GM12878 (cell line): ENCODE results near the gene ATP2A3. TPM values are rescaled to one million over a fixed set of nuclear protein-coding genes. Genes with fewer than 3 reads are reported as not detected.

Experiments
- ATF7 ChIP-seq: fragments of 450-650 bp; IDR thresholded peaks from 2 replicates; pipeline ENCODE4 v1.6.1; 2016; ENCODE audit warnings: low read depth, mild to moderate bottlenecking
- CEBPB ChIP-seq, 2 experiments: fragments of 150-350 bp in 1 of 2; IDR thresholded peaks; 2 replicates each; pipeline ENCODE4 v1.6.1; 2012 to 2014; ENCODE audit warnings: low read depth in 2 of 2, low read length in 2 of 2, borderline replicate concordance in 1 of 2, inconsistent platforms in 1 of 2
- EED ChIP-seq: sonication (generic); IDR thresholded peaks from 2 replicates; pipeline ENCODE4 v1.6.1; 2016; ENCODE audit warnings: antibody characterized with exemption, low read depth
- ETV6 ChIP-seq, 2 experiments: fragments of 450-650 bp in 1 of 2; IDR thresholded peaks in 1 of 2; conservative IDR thresholded peaks in 1 of 2; 2 replicates each; pipeline ENCODE4 v1.6.1; 2014; ENCODE audit warnings: antibody characterized with exemption in 1 of 2, borderline replicate concordance in 1 of 2, low read depth in 1 of 2, mild to moderate bottlenecking in 1 of 2, moderate library complexity in 1 of 2
- KAT2A ChIP-seq: conservative IDR thresholded peaks from 2 replicates; pipeline ENCODE4 v1.6.1; 2011; ENCODE audit warnings: low read depth, low read length; ENCODE audit not compliant: control insufficient read depth
- MEF2A ChIP-seq: IDR thresholded peaks from 2 replicates; pipeline ENCODE4 v1.6.1; 2011; ENCODE audit warnings: low read depth, mild to moderate bottlenecking, low read length, moderate library complexity; ENCODE audit not compliant: insufficient read depth
- MYB ChIP-seq: fragments of 150-350 bp; IDR thresholded peaks from 2 replicates; pipeline ENCODE4 v1.6.1; 2014; ENCODE audit warnings: mild to moderate bottlenecking, low read depth, low read length, borderline replicate concordance
- MYC ChIP-seq: IDR thresholded peaks from 2 replicates; pipeline ENCODE4 v1.6.1; 2011; ENCODE audit warnings: mild to moderate bottlenecking, low read length, moderate library complexity, inconsistent platforms; ENCODE audit not compliant: insufficient read depth, insufficient replicate concordance, insufficient read length, severe bottlenecking
- PML ChIP-seq: IDR thresholded peaks from 2 replicates; pipeline ENCODE4 v1.6.1; 2012; ENCODE audit warnings: low read length, inconsistent platforms
- POU2F2 ChIP-seq: IDR thresholded peaks from 3 replicates; pipeline ENCODE4 v1.6.1; 2011; ENCODE audit warnings: low read depth, mild to moderate bottlenecking, low read length, borderline replicate concordance
- RB1 ChIP-seq: fragments of 450-650 bp; formaldehyde crosslinking; IDR thresholded peaks from 2 replicates; pipeline ENCODE4 v1.6.1; 2017; ENCODE audit warnings: mild to moderate bottlenecking, borderline replicate concordance
- RFX5 ChIP-seq: IDR thresholded peaks from 2 replicates; pipeline ENCODE4 v1.6.1; 2011; ENCODE audit warnings: low read depth, low read length, improper control_type of control experiment
- SIX5 ChIP-seq: IDR thresholded peaks from 2 replicates; pipeline ENCODE4 v1.6.1; 2011; ENCODE audit warnings: mild to moderate bottlenecking, low read depth, low read length, moderate library complexity; ENCODE audit not compliant: severe bottlenecking
- SUPT20H ChIP-seq: IDR thresholded peaks from 2 replicates; pipeline ENCODE4 v1.6.1; 2011; ENCODE audit warnings: low read depth, mild to moderate bottlenecking, low read length, moderate library complexity, borderline replicate concordance; ENCODE audit not compliant: control insufficient read depth
- TARDBP ChIP-seq: IDR thresholded peaks from 2 replicates; pipeline ENCODE4 v1.6.1; 2016; ENCODE audit warnings: borderline replicate concordance
- YY1 ChIP-seq: IDR thresholded peaks from 2 replicates; pipeline ENCODE4 v1.6.1; 2011; ENCODE audit warnings: low read depth, mild to moderate bottlenecking, low read length
- ZSCAN29 ChIP-seq: fragments of 450-650 bp; IDR thresholded peaks from 2 replicates; pipeline ENCODE4 v1.6.1; 2017; ENCODE audit warnings: mild to moderate bottlenecking, moderate library complexity
- polyA plus RNA-seq, 11 experiments: library from polyadenylated mRNA; depleted of rRNA in 4 of 11; unstranded in 6 of 11; stranded (reverse) in 5 of 11; fragments of >200 nt; fragmentation: Nextera tagmentation in 4 of 11; fragmentation: Illumina TruSeq in 1 of 11; extraction: Ambion mirVana in 4 of 11; extraction: Trizol in 1 of 11; gene quantifications; 1 replicate in 1 of 11; 2 replicates in 10 of 11; pipeline versions ENCODE4 v1.2.1 to v1.2.3, GENCODE V29; 2011 to 2016; ENCODE audit warnings: inconsistent platforms in 2 of 11, missing spikeins in 2 of 11, low read depth in 1 of 11
- total RNA-seq, 4 experiments: library from RNA; depleted of rRNA in 3 of 4; stranded (reverse); fragments of >200 nt in 3 of 4; fragmentation: Illumina TruSeq in 1 of 4; extraction: Trizol in 1 of 4; gene quantifications; 2 replicates each; pipeline versions ENCODE4 v1.2.1 to v1.2.3, GENCODE V29; 2013 to 2021
- TF ChIP-seq, protein P1 (sequence below): fragments of 450-650 bp; IDR thresholded peaks from 2 replicates; pipeline ENCODE4 v1.6.1; 2018; ENCODE audit warnings: borderline replicate concordance, mild to moderate bottlenecking; ENCODE audit not compliant: partially characterized antibody
- TF ChIP-seq, protein P2 (sequence below): fragments of 150-350 bp; IDR thresholded peaks from 2 replicates; pipeline ENCODE4 v1.6.1; 2016; ENCODE audit warnings: low read depth, low read length
- TF ChIP-seq, protein P3 (sequence below): IDR thresholded peaks from 2 replicates; pipeline ENCODE4 v1.6.1; 2012; ENCODE audit warnings: low read depth, low read length, improper control_type of control experiment
- TF ChIP-seq, protein P4 (sequence below): IDR thresholded peaks from 2 replicates; pipeline ENCODE4 v1.6.1; 2012; ENCODE audit warnings: low read length, inconsistent platforms

ATP2A3 gene
- total and polyA plus RNA-seq, 10 of the 15 experiments (the other 5 are each of a cell fraction or from before 2014, with no cell fraction given): 1.0 to 99.2 (median 37.9) TPM

DNA sequence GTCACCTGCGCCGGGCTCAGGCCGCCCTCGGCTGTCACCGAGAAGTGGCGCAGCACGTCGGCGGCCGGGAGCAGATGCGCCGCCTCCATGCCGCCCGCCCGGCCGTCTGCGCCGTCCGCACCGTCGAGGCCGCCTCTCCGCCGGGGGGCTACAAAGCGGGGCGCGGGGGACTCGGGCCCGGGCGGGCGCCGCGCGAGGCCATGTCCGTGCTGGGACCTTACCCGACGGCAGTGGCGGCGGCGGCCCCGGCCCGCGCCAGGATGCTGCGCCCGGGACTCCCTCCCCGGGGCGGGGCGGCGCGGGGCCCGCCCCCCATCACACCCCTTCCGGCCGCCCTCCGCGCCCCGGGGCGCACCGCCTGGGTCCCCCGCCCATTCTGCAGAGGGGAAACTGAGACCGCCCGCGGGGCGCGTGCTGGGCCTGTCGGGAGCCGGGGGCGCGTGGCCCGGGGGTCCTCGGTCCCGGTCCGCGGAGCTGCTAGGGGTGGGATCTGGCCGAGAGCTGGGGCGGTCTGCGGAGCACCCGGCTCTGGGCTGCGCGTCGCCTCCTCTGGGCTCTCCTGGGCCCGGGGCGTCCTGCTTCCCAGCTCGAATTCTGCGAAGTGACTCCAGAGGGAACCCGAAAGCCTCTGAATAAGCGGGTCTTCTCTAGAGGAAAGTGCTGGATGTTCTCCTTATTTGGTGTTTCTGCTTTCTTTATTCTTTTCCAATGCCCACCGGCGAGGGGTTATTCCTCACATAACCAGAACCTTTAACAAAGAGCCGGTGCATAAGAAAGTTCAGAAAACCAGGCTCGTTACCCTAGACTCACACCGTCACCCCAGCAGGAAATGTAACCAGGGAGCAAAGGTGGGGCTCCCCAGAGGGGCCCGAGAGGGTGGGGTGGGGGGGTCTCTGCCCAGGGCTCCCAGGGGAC is at the start of gene ATP2A3 (continued):
- TF ChIP-seq, protein P1, sequence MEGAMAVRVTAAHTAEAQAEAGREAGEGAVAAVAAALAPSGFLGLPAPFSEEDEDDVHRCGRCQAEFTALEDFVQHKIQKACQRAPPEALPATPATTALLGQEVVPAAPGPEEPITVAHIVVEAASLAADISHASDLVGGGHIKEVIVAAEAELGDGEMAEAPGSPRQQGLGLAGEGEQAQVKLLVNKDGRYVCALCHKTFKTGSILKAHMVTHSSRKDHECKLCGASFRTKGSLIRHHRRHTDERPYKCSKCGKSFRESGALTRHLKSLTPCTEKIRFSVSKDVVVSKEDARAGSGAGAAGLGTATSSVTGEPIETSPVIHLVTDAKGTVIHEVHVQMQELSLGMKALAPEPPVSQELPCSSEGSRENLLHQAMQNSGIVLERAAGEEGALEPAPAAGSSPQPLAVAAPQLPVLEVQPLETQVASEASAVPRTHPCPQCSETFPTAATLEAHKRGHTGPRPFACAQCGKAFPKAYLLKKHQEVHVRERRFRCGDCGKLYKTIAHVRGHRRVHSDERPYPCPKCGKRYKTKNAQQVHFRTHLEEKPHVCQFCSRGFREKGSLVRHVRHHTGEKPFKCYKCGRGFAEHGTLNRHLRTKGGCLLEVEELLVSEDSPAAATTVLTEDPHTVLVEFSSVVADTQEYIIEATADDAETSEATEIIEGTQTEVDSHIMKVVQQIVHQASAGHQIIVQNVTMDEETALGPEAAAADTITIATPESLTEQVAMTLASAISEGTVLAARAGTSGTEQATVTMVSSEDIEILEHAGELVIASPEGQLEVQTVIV: no peak
- no peak for TF ChIP-seq ATF7
- TF ChIP-seq SIX5: no peak
- TF ChIP-seq YY1: no peak
- TF ChIP-seq, protein P2, sequence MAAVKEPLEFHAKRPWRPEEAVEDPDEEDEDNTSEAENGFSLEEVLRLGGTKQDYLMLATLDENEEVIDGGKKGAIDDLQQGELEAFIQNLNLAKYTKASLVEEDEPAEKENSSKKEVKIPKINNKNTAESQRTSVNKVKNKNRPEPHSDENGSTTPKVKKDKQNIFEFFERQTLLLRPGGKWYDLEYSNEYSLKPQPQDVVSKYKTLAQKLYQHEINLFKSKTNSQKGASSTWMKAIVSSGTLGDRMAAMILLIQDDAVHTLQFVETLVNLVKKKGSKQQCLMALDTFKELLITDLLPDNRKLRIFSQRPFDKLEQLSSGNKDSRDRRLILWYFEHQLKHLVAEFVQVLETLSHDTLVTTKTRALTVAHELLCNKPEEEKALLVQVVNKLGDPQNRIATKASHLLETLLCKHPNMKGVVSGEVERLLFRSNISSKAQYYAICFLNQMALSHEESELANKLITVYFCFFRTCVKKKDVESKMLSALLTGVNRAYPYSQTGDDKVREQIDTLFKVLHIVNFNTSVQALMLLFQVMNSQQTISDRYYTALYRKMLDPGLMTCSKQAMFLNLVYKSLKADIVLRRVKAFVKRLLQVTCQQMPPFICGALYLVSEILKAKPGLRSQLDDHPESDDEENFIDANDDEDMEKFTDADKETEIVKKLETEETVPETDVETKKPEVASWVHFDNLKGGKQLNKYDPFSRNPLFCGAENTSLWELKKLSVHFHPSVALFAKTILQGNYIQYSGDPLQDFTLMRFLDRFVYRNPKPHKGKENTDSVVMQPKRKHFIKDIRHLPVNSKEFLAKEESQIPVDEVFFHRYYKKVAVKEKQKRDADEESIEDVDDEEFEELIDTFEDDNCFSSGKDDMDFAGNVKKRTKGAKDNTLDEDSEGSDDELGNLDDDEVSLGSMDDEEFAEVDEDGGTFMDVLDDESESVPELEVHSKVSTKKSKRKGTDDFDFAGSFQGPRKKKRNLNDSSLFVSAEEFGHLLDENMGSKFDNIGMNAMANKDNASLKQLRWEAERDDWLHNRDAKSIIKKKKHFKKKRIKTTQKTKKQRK: no peak
- peak; percentile 26; the same call in 1 of the 2 replicates for TF ChIP-seq RB1
- TF ChIP-seq KAT2A: no peak
- no peak for TF ChIP-seq CEBPB (IDR thresholded peaks at IDR 0.05; ENCODE audit: borderline replicate concordance in 1 of 2, low read depth in 2 of 2, low read length in 2 of 2)
- TF ChIP-seq PML: no peak
- TF ChIP-seq, protein P3, sequence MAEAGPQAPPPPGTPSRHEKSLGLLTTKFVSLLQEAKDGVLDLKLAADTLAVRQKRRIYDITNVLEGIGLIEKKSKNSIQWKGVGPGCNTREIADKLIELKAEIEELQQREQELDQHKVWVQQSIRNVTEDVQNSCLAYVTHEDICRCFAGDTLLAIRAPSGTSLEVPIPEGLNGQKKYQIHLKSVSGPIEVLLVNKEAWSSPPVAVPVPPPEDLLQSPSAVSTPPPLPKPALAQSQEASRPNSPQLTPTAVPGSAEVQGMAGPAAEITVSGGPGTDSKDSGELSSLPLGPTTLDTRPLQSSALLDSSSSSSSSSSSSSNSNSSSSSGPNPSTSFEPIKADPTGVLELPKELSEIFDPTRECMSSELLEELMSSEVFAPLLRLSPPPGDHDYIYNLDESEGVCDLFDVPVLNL: no peak
- TF ChIP-seq, protein P4, sequence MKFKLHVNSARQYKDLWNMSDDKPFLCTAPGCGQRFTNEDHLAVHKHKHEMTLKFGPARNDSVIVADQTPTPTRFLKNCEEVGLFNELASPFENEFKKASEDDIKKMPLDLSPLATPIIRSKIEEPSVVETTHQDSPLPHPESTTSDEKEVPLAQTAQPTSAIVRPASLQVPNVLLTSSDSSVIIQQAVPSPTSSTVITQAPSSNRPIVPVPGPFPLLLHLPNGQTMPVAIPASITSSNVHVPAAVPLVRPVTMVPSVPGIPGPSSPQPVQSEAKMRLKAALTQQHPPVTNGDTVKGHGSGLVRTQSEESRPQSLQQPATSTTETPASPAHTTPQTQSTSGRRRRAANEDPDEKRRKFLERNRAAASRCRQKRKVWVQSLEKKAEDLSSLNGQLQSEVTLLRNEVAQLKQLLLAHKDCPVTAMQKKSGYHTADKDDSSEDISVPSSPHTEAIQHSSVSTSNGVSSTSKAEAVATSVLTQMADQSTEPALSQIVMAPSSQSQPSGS: no peak
- 0 out of 4 replicates have a peak, but pooled peaks of 1 of the 2 experiments have one; percentile 32 for TF ChIP-seq ETV6 (conservative IDR thresholded peaks at IDR 0.05 in 1 of 2, IDR thresholded peaks at IDR 0.05 in 1 of 2; ENCODE audit: borderline replicate concordance in 1 of 2, low read depth in 1 of 2)
- TF ChIP-seq MEF2A: no peak
- TF ChIP-seq MYC: no peak
- TF ChIP-seq RFX5: no peak
- TF ChIP-seq POU2F2: no peak
- TF ChIP-seq MYB: no peak
- no peak for TF ChIP-seq TARDBP
- no peak for TF ChIP-seq EED
- no peak for TF ChIP-seq ZSCAN29
- no peak for TF ChIP-seq SUPT20H
